Activated CD4-positive, alpha-beta memory T cell treated with anti-CD3 and anti-CD28 coated beads for 36 hours (primary cell): Measurements from ENCODE around the gene FBXW5. TPM values are rescaled to one million over a fixed set of nuclear protein-coding genes. Genes with fewer than 3 reads are reported as not detected.

ENCODE experiments used
- CTCF ChIA-PET: fragments of 350-600 bp; sonication (Branson Sonifier 250); formaldehyde crosslinking; loops from one replicate; lab custom pipeline; 2021; ENCODE audit warnings: antibody characterized with exemption, inconsistent platforms; lab: Charles Lee
- POLR2A ChIA-PET: fragments of 350-600 bp; sonication (Branson Sonifier 250); formaldehyde crosslinking; loops from one replicate; lab custom pipeline; 2021; ENCODE audit warnings: antibody characterized with exemption; lab: Charles Lee
- DNase-seq: peaks from one replicate; pipeline ENCODE4 v3.0.0-alpha.2; 2020
- H3K27ac Mint-ChIP-seq: one replicate; pipeline ENCODE4 v1.8.0; 2021; ENCODE audit warnings: mixed read lengths
- H3K27me3 Mint-ChIP-seq: one replicate; pipeline ENCODE4 v1.8.0; 2021; ENCODE audit warnings: mixed read lengths
- H3K36me3 Mint-ChIP-seq: one replicate; pipeline ENCODE4 v1.8.0; 2021; ENCODE audit warnings: mixed read lengths
- H3K4me1 Mint-ChIP-seq: one replicate; pipeline ENCODE4 v1.8.0; 2021; ENCODE audit warnings: low read depth, mixed read lengths
- H3K4me3 Mint-ChIP-seq: one replicate; pipeline ENCODE4 v1.8.0; 2021; ENCODE audit warnings: mild to moderate bottlenecking, mixed read lengths
- H3K9me3 Mint-ChIP-seq: one replicate; pipeline ENCODE4 v1.8.0; 2021; ENCODE audit warnings: mixed read lengths
- intact Hi-C: fragments of 100-400 bp; cut with micrococcal nuclease; formaldehyde crosslinking; loops from one replicate; pipeline ENCODE4 v1.15.1; 2023
- total RNA-seq, 2 experiments: library from RNA; stranded (reverse); gene quantifications; one replicate each; pipeline ENCODE4 v1.2.3, GENCODE V29; 2021

FBXW5 gene
- total RNA-seq, 2 experiments from 2014 or later, result 66.8 to 69.4 TPM

GRCh38 chr9:136957901-136958300 lies 13.4 kb upstream of the FBXW5 start:
- intact Hi-C loops, result no loop called here
- Mint-ChIP-seq H3K27ac (no peak overlapping the region), H3K27me3 (no peaks in the 10 kb centered on the region), H3K9me3 (peaks cover 4% of the 10 kb centered on the region), H3K4me1 (peaks cover 11% of the 10 kb centered on the region), H3K36me3 (no peaks in the 10 kb centered on the region), H3K4me3 (no peak overlapping the region)
- POLR2A ChIA-PET, result no interaction called here
- CTCF ChIA-PET, result no interaction called here
- DNase-seq, result no peak

GRCh38 chr9:136957461-136957860 lies 12.9 kb upstream of the FBXW5 start:
- H3K9me3 Mint-ChIP-seq, result peaks cover 4% of the 10 kb centered on the region
- H3K4me1 Mint-ChIP-seq, result peaks cover 8% of the 10 kb centered on the region
- intact Hi-C loops, result no loop called here
- H3K27me3 Mint-ChIP-seq, result no peaks in the 10 kb centered on the region
- ChIA-PET POLR2A (no interaction called here), CTCF (no interaction called here)
- no peak overlapping the region for H3K4me3 Mint-ChIP-seq
- H3K36me3 Mint-ChIP-seq, result no peaks in the 10 kb centered on the region
- no peak for DNase-seq
- H3K27ac Mint-ChIP-seq, result no peak overlapping the region

GRCh38 chr9:136956604-136957003 lies 12.1 kb upstream of the FBXW5 start:
- Mint-ChIP-seq H3K4me1 (peaks cover 8% of the 10 kb centered on the region), H3K27me3 (no peaks in the 10 kb centered on the region), H3K4me3 (no peak overlapping the region)

GRCh38 chr9:136955943-136956335 lies 11.4 kb upstream of the FBXW5 start:
- H3K4me1 Mint-ChIP-seq, result peaks cover 8% of the 10 kb centered on the region
- ChIA-PET CTCF (no interaction called here), POLR2A (no interaction called here)
- H3K4me3 Mint-ChIP-seq, result no peak overlapping the region
- no peaks in the 10 kb centered on the region for H3K36me3 Mint-ChIP-seq
- DNase-seq, result no peak
- intact Hi-C loops, result no loop called here
- H3K27me3 Mint-ChIP-seq, result no peaks in the 10 kb centered on the region
- H3K27ac Mint-ChIP-seq, result no peak overlapping the region
- peaks cover 4% of the 10 kb centered on the region for H3K9me3 Mint-ChIP-seq

More at GRCh38 chr9:136956604-136957003, 12.1 kb upstream of the FBXW5 start:
- no peaks in the 10 kb centered on the region for H3K36me3 Mint-ChIP-seq
- no peak overlapping the region for H3K27ac Mint-ChIP-seq
- H3K9me3 Mint-ChIP-seq, result peaks cover 4% of the 10 kb centered on the region
- ChIA-PET CTCF (no interaction called here), POLR2A (no interaction called here)
- intact Hi-C loops, result no loop called here
- no peak for DNase-seq

- H3K27ac Mint-ChIP-seq, result no peak overlapping the region
- no peak for DNase-seq
- intact Hi-C loops, result no loop called here
- CTCF ChIA-PET, result no interaction called here
- H3K36me3 Mint-ChIP-seq, result no peaks in the 10 kb centered on the region
- H3K4me1 Mint-ChIP-seq, result peaks cover 5% of the 10 kb centered on the region
- H3K9me3 Mint-ChIP-seq, result peaks cover 4% of the 10 kb centered on the region
- H3K27me3 Mint-ChIP-seq, result no peaks in the 10 kb centered on the region
- POLR2A ChIA-PET, result no interaction called here
- no peak overlapping the region for H3K4me3 Mint-ChIP-seq
Observed at GRCh38 chr9:136955202-136955942, 10.8 kb upstream of the FBXW5 start.

GRCh38 chr9:136954270-136955083 lies 9.9 kb upstream of the FBXW5 start:
- Mint-ChIP-seq H3K27ac (no peak overlapping the region), H3K4me1 (peaks cover 2% of the 10 kb centered on the region), H3K9me3 (peaks cover 4% of the 10 kb centered on the region), H3K4me3 (no peak overlapping the region), H3K36me3 (no peaks in the 10 kb centered on the region), H3K27me3 (no peaks in the 10 kb centered on the region)
- ChIA-PET CTCF (no interaction called here), POLR2A (no interaction called here)
- intact Hi-C loops, result no loop called here
- no peak for DNase-seq

- Mint-ChIP-seq H3K4me3 (no peak overlapping the region), H3K9me3 (peaks cover 4% of the 10 kb centered on the region), H3K36me3 (no peaks in the 10 kb centered on the region), H3K27me3 (no peaks in the 10 kb centered on the region), H3K4me1 (peaks cover 2% of the 10 kb centered on the region), H3K27ac (no peak overlapping the region)
- intact Hi-C loops, result no loop called here
- ChIA-PET CTCF (no interaction called here), POLR2A (no interaction called here)
- DNase-seq, result no peak
Observed at GRCh38 chr9:136953771-136954269, 9.3 kb upstream of the FBXW5 start.

GRCh38 chr9:136952876-136953770 lies 8.6 kb upstream of the FBXW5 start:
- H3K4me3 Mint-ChIP-seq, result no peak overlapping the region
- peaks cover 2% of the 10 kb centered on the region for H3K4me1 Mint-ChIP-seq
- intact Hi-C loops, result no loop called here
- H3K27ac Mint-ChIP-seq, result no peak overlapping the region
- POLR2A ChIA-PET, result no interaction called here
- peaks cover 4% of the 10 kb centered on the region for H3K9me3 Mint-ChIP-seq
- DNase-seq, result no peak
- H3K27me3 Mint-ChIP-seq, result no peaks in the 10 kb centered on the region
- no peaks in the 10 kb centered on the region for H3K36me3 Mint-ChIP-seq
- CTCF ChIA-PET, result no interaction called here

- no peaks in the 10 kb centered on the region for H3K27me3 Mint-ChIP-seq
- no peak for DNase-seq
- peaks cover 4% of the 10 kb centered on the region for H3K9me3 Mint-ChIP-seq
- H3K36me3 Mint-ChIP-seq, result no peaks in the 10 kb centered on the region
- ChIA-PET CTCF (no interaction called here), POLR2A (no interaction called here)
- H3K27ac Mint-ChIP-seq, result no peak overlapping the region
- peaks cover 2% of the 10 kb centered on the region for H3K4me1 Mint-ChIP-seq
- intact Hi-C loops, result no loop called here
- H3K4me3 Mint-ChIP-seq, result no peak overlapping the region
Observed at GRCh38 chr9:136952321-136952850, 7.8 kb upstream of the FBXW5 start.

- CTCF ChIA-PET, result no interaction called here
- no peak within 1 kb of the TSS for H3K27ac Mint-ChIP-seq
Observed at GRCh38 chr9:136951541-136952320, 7.2 kb upstream of the FBXW5 start, which contains the start of gene LCN12. Gene LCN12 (plus strand): TSS chr9:136952273. CDS start chr9:136952328, 55 bp downstream.

GRCh38 chr9:136950656-136951276 lies 6.2 kb upstream of the FBXW5 start:
- no peaks in the 10 kb centered on the region for H3K9me3 Mint-ChIP-seq

More at GRCh38 chr9:136951541-136952320, 7.2 kb upstream of the FBXW5 start, which contains the start of gene LCN12:
- Mint-ChIP-seq H3K4me1 (peaks cover 2% of the 10 kb centered on the region), H3K36me3 (no peaks in the 10 kb centered on the region), H3K9me3 (peaks cover 3% of the 10 kb centered on the region), H3K27me3 (no peaks in the 10 kb centered on the region), H3K4me3 (no peak within 1 kb of the TSS)
- POLR2A ChIA-PET, result no interaction called here
- intact Hi-C loops, result no loop called here
- DNase-seq, result no peak

More at GRCh38 chr9:136950656-136951276, 6.2 kb upstream of the FBXW5 start:
- no peak for DNase-seq
- H3K27ac Mint-ChIP-seq, result no peak overlapping the region
- H3K27me3 Mint-ChIP-seq, result no peaks in the 10 kb centered on the region
- intact Hi-C loops, result no loop called here
- ChIA-PET POLR2A (no interaction called here), CTCF (no interaction called here)
- no peaks in the 10 kb centered on the region for H3K36me3 Mint-ChIP-seq
- H3K4me1 Mint-ChIP-seq, result no peaks in the 10 kb centered on the region
- peak overlapping the region; percentile 78 for H3K4me3 Mint-ChIP-seq
